Posterior cingulate gyrus (tissue), 11 donors: ENCODE results near the gene PHACTR1.
A peak's percentile ranks its signal among the peaks of the same experiment; 100 is the strongest.

ENCODE experiments used
- DNase-seq, 10 donors: peaks; one replicate each; pipeline versions ENCODE4 v3.0.0 to v3.0.0-alpha.2; 2020 to 2021; ENCODE audit warnings: mixed read lengths in 3 of 10
- intact Hi-C: fragments of 100-400 bp; cut with DNase I; formaldehyde crosslinking; loops from one replicate; pipeline ENCODE4 v1.15.1; 2023

PHACTR1 gene

GRCh38 chr6:13172291-13172690 is 455.7 kb downstream of the PHACTR1 start:
- no peak for DNase-seq
- intact Hi-C loops = no loop called here

- intact Hi-C loops = no loop called here
- no peak for DNase-seq
These were observed 458.5 kb downstream of the PHACTR1 start for GRCh38 chr6:13175087-13175486.

GRCh38 chr6:13175759-13176158 is 459.2 kb downstream of the PHACTR1 start:
- no peak for DNase-seq
- intact Hi-C loops = no loop called here

GRCh38 chr6:13177664-13178063 is 461.1 kb downstream of the PHACTR1 start:
- DNase-seq = no peak
- intact Hi-C loops = no loop called here

- intact Hi-C loops = no loop called here
- DNase-seq = no peak
These were observed 461.5 kb downstream of the PHACTR1 start for GRCh38 chr6:13178107-13178506.

GRCh38 chr6:13180538-13180937 is 464.0 kb downstream of the PHACTR1 start:
- no peak for DNase-seq
- intact Hi-C loops = no loop called here

- intact Hi-C loops = no loop called here
These were observed 464.8 kb downstream of the PHACTR1 start for GRCh38 chr6:13181393-13181792.

GRCh38 chr6:13183415-13184088 is 467.0 kb downstream of the PHACTR1 start:
- no peak for DNase-seq
- intact Hi-C loops = no loop called here

More at GRCh38 chr6:13181393-13181792, 464.8 kb downstream of the PHACTR1 start:
- no peak for DNase-seq

GRCh38 chr6:13184089-13184468 is 467.5 kb downstream of the PHACTR1 start:
- intact Hi-C loops = no loop called here
- DNase-seq = no peak

GRCh38 chr6:13184547-13184946 is 468.0 kb downstream of the PHACTR1 start:
- DNase-seq = peak in 4 of 10 donors; percentile 20 to 87 (median 54)

GRCh38 chr6:13186861-13187260 is 470.3 kb downstream of the PHACTR1 start:
- intact Hi-C loops = no loop called here
- DNase-seq = no peak

More at GRCh38 chr6:13184547-13184946, 468.0 kb downstream of the PHACTR1 start:
- intact Hi-C loops = no loop called here

GRCh38 chr6:13187692-13188091 is 471.1 kb downstream of the PHACTR1 start:
- no peak for DNase-seq
- intact Hi-C loops = no loop called here

- intact Hi-C loops = no loop called here
- no peak for DNase-seq
These were observed 471.7 kb downstream of the PHACTR1 start for GRCh38 chr6:13188306-13188705.

GRCh38 chr6:13189710-13190109 is 473.1 kb downstream of the PHACTR1 start:
- DNase-seq = no peak
- intact Hi-C loops = no loop called here

GRCh38 chr6:13190376-13190775 is 473.8 kb downstream of the PHACTR1 start:
- intact Hi-C loops = no loop called here

GRCh38 chr6:13191461-13191860 is 474.9 kb downstream of the PHACTR1 start:
- no peak for DNase-seq
- intact Hi-C loops = no loop called here

More at GRCh38 chr6:13190376-13190775, 473.8 kb downstream of the PHACTR1 start:
- no peak for DNase-seq

- DNase-seq = peak in 7 of 10 donors; percentile 26 to 83 (median 51)
- intact Hi-C loops = loop anchor here (2.0 to 5.0 kb wide), 2 partner anchors 136 to 283 kb away; no protein-coding TSS in a partner anchor
These were observed 478.3 kb downstream of the PHACTR1 start for GRCh38 chr6:13194852-13195251.

- intact Hi-C loops = loop anchor here (2.0 to 5.0 kb wide), 2 partner anchors 135 to 284 kb away; no protein-coding TSS in a partner anchor
- no peak for DNase-seq
These were observed 479.2 kb downstream of the PHACTR1 start for GRCh38 chr6:13195803-13196202.

- no peak for DNase-seq
- intact Hi-C loops = loop anchor here (5.0 kb wide), 1 partner anchor 286 kb away; no protein-coding TSS in a partner anchor
These were observed 481.6 kb downstream of the PHACTR1 start for GRCh38 chr6:13198168-13198567.

- DNase-seq = no peak
- intact Hi-C loops = no loop called here
These were observed 484.8 kb downstream of the PHACTR1 start for GRCh38 chr6:13201336-13201735.

- no peak for DNase-seq
- intact Hi-C loops = no loop called here
These were observed 486.6 kb downstream of the PHACTR1 start for GRCh38 chr6:13203145-13203544.

- intact Hi-C loops = no loop called here
- no peak for DNase-seq
These were observed 488.5 kb downstream of the PHACTR1 start for GRCh38 chr6:13205106-13205505.
